HG02970 (cell line): ENCODE data around the gene VRK3.

Experiments
- ATAC-seq: cut with Tn5 transposase; IDR thresholded peaks from one replicate; pipeline ENCODE4 v1.9.1; 2021; ENCODE audit warnings: mild to moderate bottlenecking, moderate library complexity, moderate number of reproducible peaks; ENCODE audit not compliant: unreplicated experiment, low FRiP score

VRK3 gene

GRCh38 chr19:50030937-50031336, 5.8 kb upstream of the VRK3 start:
- no peak for ATAC-seq

GRCh38 chr19:50030225-50030624, 5.1 kb upstream of the VRK3 start:
- no peak for ATAC-seq

DNA sequence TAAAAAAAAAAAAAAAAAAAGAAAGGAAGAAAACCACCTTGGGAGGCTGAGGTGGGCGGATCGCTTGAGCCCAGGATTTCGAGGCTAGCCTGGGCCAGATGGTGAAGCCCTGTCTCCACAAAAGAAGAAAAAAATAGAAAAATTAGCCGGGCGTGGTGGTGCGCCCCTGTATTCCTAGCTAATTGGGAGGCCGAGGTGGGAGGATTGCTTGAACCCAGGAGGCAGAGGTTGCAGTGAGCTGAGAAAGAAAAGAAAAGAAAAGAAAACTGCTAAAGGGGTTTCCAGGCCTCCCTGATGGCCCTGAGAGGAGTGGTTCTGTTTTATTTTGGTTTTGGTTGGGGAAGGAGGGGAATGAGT, 1.4 kb upstream of the VRK3 start:
- ATAC-seq, result no peak

DNA sequence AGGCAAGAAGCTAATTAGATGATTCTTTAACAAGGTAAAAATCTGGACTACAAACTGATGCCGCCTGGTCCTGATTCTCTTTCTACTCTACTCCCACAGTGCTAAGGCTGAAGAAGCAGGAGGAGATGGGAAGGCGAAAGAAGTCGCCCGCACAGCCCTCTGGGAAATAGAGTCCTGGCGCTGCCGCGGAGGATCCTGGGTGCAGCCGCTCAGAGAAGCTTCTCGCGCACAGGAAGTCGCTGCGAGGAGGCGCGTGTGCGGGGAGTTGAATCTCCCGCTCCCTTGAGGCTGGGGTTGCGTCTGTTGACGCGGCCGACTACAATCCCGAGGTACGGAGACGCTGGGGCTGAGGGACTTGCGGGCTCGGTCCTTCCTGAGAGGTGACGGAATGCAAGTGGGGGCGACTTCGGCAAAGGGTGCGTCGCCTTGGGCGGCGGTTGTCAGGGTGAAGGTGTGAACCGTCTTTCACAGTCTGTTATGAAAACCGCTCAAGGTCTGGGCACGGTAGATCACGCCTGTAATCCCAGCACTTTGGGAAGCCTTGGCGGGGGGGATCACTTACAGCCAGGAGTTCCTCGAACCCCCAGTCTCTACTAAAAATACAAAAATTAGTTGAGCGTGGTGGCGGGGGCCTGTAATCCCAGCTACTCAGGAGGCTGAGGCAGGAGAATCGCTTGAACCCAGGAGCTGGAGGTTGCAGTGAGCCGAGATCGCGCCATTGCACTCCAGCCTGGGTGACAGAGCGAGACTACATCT, 800 bp upstream of the VRK3 start, which contains the start of gene ZNF473:
TSS of gene ZNF473 (plus strand) at position 212 of the 756 bp plus-strand sequence. CDS start 5,078 bp downstream, outside the sequence.
- peak; percentile 75 for ATAC-seq

DNA sequence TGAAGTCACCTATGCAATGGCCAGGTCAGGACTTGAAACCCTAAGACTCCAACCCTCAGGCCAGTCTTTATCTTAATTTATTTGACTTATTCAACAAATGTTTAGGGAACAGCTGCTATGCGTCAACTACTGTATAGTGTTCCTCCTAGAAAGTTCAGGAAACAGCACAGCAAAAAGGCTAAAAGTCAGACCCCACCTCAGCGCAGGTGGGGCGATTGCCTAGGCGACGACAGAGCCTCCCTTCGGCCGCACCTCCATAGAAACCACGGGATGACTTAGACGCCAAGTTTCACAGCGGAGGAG, 502 bp downstream of the VRK3 start:
- no peak for ATAC-seq

DNA sequence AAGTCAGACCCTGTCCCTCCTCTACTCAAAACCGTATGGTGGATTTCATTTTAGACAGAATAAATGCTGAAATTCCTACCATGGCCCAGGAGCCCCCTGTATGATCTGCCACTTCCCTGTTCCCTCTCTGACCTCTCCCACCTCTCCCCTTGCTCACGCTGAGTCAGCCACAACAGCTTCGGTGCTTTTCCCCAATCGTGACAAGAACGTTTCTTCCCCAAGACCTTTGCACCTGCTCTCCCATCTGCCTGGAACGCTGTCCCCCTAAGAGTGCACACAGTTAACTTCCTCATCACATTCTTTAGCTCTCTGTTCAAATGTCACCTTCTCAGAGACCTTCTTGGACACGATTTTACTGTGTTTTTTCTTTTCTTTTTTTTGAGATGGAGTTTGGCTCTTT, 2.3 kb downstream of the VRK3 start:
- no peak for ATAC-seq

- no peak for ATAC-seq
Observed at GRCh38 chr19:50020481-50020880, 4.7 kb downstream of the VRK3 start.

DNA sequence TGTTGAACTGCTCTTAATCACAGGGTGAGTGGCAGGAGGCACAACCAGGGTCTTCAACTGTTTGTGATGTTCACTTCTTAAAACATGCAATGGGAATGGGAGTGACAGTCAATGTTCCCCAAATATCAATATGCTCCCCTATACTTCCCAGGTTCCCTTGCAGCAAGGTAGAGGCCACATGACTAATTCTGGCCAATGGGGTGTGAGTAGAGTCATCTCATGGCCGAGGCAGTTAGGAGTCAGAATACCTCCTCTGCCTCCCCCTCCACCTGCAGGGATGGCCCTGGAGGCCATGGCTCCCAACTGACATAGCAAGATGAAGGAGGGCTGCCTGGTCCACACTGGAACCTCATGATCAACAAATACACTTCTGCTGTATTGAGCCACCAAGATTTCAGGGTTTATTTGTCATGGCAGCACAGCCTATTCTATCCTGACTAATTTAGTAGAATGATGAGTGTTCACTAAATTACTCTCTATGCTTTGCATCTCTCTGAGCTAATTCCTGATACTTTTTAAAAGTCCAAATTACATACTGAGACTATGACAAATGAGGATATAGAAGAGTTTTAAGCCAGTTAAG, 8.9 kb downstream of the VRK3 start:
- no peak for ATAC-seq

DNA sequence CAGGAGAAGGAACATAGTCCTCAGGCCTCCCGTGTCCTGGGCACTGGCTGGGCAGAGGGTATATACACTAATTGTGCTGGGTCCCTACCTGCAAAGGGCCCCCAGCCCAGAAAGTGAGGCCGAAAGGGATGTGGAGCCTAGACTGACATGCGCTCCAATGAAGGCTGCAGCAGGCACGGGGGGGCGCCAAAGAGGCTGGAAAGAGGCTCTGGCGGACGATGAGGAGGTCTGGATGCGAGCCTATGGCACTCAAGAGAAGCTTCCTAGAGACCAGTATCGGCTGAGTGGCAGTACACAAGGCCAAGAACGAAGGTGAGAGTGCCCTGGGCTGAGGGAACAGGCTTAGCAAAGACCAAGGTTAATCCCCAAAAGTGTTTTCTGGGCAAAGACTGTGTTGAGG, 16.6 kb downstream of the VRK3 start:
- ATAC-seq, result no peak

- no peak for ATAC-seq
Observed at GRCh38 chr19:50007947-50008346, 17.2 kb downstream of the VRK3 start.

DNA sequence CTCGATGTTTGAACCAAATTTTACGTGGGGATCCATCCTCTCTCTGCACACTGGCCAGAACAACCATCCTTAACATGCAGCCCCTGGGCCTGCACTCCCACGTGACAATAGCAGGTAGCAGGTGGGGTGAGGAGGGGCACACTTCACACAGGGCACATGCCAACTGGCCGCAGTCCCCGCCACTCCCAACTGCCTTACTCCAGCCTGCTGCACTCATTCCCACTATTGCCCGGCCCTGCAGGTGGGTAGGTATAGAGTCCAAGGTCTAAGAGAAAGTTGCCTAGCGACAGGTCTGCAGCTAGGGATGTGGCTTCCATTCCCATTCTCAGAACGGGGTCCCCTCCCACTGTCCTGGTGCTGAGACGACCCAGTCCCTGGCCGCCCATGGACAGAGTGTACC, 18.0 kb downstream of the VRK3 start:
- no peak for ATAC-seq

- ATAC-seq, result no peak
Observed at GRCh38 chr19:50005428-50005827, 19.7 kb downstream of the VRK3 start.

GRCh38 chr19:50003810-50004419, 21.3 kb downstream of the VRK3 start:
- no peak for ATAC-seq

- ATAC-seq, result no peak
Observed at GRCh38 chr19:50003254-50003788, 21.9 kb downstream of the VRK3 start.

- no peak for ATAC-seq
Observed at GRCh38 chr19:50002386-50002960, 22.7 kb downstream of the VRK3 start.

GRCh38 chr19:50001775-50002174, 23.4 kb downstream of the VRK3 start:
- ATAC-seq, result no peak

DNA sequence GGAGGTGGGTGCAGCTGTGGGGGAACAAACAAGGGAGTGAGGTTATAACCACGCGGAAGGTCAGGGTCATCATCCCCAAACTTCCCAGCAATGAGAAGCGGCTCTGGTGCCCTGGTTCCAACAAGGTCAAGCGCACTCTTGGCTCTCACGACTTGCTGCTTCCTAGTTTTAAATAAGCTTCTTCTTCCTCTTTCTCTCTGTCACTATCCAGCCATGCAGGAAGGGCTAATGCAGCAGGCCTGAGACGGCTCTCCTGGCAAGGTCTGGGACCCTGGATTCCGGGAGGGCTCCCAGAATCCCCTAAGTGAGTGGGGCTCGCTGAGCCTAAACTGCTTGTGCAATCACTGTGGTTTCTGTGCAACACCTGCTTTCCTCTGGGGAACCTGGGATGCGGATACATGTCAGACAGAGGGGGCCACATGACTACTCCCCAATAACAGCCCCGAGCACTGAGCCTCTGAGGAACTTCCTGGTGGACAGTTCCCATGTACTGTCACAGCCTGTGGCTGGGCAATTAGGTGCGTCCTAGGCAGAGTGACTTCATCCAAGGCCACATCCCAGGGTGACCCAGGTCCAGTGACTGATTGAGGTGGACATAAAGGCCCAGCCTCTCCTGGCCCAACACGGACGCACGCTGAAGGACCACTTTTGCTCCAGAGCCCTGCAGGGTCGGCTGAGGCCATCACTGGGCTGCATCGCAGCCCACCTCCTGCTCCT, 24.2 kb downstream of the VRK3 start:
- ATAC-seq, result no peak

DNA sequence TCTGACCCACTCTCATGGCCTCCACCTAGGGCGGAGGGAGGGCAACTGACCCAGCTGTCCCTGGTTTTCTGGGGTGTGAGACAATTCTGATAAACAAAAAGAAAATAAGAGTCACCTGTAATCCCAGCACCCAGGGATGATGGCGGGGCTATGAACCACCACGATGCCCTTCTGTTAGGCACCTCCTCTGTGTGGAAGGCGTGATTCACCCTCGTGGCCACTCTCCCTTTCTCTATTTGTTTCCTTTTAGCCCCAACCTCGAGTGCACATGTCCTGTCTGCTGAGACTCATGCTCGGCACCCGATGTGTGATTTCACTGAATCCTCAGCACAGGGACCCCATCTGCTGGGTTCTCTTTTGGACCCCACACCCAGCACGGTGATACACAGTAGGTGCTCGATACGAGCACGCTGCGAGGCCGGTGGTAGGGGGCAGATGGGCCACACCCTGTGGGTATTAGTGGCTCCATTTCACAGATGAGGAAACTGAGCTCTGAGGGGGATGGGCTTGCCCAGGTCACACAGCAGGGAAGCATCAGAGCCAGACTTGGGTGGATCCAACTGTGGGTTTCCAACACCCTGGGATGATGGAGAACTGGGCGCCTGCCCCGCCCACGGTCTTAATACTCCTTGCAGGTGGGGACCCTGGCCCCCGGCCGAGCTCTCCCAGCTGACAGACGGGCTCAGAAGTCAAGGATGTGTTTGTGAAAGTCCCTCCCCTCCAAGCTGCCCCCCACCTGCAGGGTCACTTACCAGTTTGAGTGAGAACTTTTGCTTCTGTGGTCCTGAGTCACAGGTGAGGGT, 24.9 kb downstream of the VRK3 start:
- no peak for ATAC-seq

DNA sequence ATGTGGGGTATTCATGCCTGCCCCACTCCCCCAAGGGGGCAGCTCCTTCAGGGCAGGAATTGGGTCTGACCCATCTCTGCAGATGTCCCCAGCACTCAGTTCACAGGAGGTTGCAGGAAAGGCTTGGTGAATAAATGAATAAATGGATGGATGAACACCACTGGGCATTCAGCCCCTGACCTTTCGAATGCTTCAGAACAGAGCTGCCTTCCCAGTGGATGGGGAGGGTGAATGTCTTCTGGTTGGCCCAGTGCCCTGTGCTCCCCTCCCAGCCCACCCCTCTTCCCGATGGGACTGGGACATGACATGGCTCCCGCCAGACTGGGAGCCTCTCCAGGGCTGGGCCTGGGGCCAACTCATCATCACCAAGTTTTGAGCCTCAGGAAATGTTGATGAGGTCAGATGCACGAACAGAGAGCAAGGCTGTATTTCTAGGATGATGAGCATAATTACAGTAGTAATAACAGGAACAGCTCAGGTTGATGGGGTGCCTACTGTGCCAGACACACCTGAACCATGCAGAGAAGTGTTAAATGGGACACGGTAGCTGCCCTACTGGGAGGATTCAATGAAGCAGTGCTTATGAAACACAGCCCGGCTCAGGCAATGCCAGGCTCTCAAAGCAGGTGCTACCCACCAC, 25.7 kb downstream of the VRK3 start:
- no peak for ATAC-seq

- no peak for ATAC-seq
Observed at GRCh38 chr19:49997709-49998108, 27.5 kb downstream of the VRK3 start.
